Measurements from ENCODE around the gene NCKAP5.

GRCh38 chr2:133456156-133456555 lies 112.1 kb downstream of the NCKAP5 start:
- no peak for TF ChIP-seq MAFG (tag; conservative IDR thresholded peaks at IDR 0.05)
- no peak for TF ChIP-seq MNT (conservative IDR thresholded peaks at IDR 0.05)
- no peak for TF ChIP-seq ZNF197 (CRISPR knock-in tag; IDR thresholded peaks at IDR 0.05; ENCODE audit: low read depth)
- no peak for TF ChIP-seq TAF1 (IDR thresholded peaks at IDR 0.05; ENCODE audit: control insufficient read depth, extremely low read depth, insufficient read depth, low read length, severe bottlenecking)
- no peak for TF ChIP-seq ZNF445 (CRISPR knock-in tag; IDR thresholded peaks at IDR 0.05; ENCODE audit: low read depth)
- TF ChIP-seq POLR2AphosphoS5 (IDR thresholded peaks at IDR 0.05; ENCODE audit: control insufficient read depth, insufficient read depth, low read depth, low read length), result no peak
- TF ChIP-seq ZKSCAN1 (IDR thresholded peaks at IDR 0.05; ENCODE audit: low read depth, low read length), result no peak
- no peak for TF ChIP-seq ZNF140 (CRISPR knock-in tag; IDR thresholded peaks at IDR 0.05)
- no peak for TF ChIP-seq TCF7L2 (IDR thresholded peaks at IDR 0.05; ENCODE audit: low read depth, low read length)
- no peak for TF ChIP-seq ZNF444 (CRISPR knock-in tag; IDR thresholded peaks at IDR 0.05)

Measured in K562 (cell line).